GM23248 (cell line): Measurements from ENCODE around the gene EFCAB8. TPM values are rescaled to one million over a fixed set of nuclear protein-coding genes. Genes with fewer than 3 reads are reported as not detected.
"Not testable (repeated sequence)": the region's sequence is repeated elsewhere in the genome, so short reads cannot be mapped to it uniquely, and the experiment has no call there.

ENCODE experiments used
- DNase-seq: peaks from one replicate; pipeline ENCODE4 v3.0.0-alpha.2; 2015
- H2AFZ ChIP-seq: fragments of 200-600 bp; sonication (generic); 2 replicates; pipeline ENCODE4 v1.6.1; 2016; ENCODE audit warnings: antibody characterized with exemption
- H3F3A ChIP-seq: fragments of 200-600 bp; sonication (generic); 2 replicates; pipeline ENCODE4 v1.6.1; 2016; ENCODE audit warnings: mild to moderate bottlenecking, antibody characterized with exemption, mixed run types; ENCODE audit not compliant: insufficient read depth
- H3K27ac ChIP-seq: fragments of 200-600 bp; sonication (generic); 2 replicates; pipeline ENCODE4 v1.5.1; 2016; ENCODE audit warnings: mild to moderate bottlenecking
- H3K27me3 ChIP-seq: fragments of 200-600 bp; sonication (generic); replicated peaks from 2 replicates; pipeline ENCODE4 v1.6.1; 2016; ENCODE audit warnings: mild to moderate bottlenecking; ENCODE audit not compliant: insufficient read depth
- H3K36me3 ChIP-seq: fragments of 200-600 bp; sonication (generic); 2 replicates; pipeline ENCODE4 v1.6.1; 2016; ENCODE audit warnings: low read depth, mild to moderate bottlenecking
- H3K4me1 ChIP-seq: fragments of 200-600 bp; sonication (generic); 2 replicates; pipeline ENCODE4 v1.6.1; 2016; ENCODE audit warnings: mild to moderate bottlenecking; ENCODE audit not compliant: insufficient read depth
- H3K4me2 ChIP-seq: fragments of 200-600 bp; sonication (generic); one replicate; pipeline ENCODE4 v1.6.1; 2016; ENCODE audit warnings: mild to moderate bottlenecking; ENCODE audit not compliant: unreplicated experiment
- H3K4me3 ChIP-seq: fragments of 200-600 bp; sonication (generic); 2 replicates; pipeline ENCODE4 v1.5.1; 2016; ENCODE audit warnings: mild to moderate bottlenecking
- H3K79me2 ChIP-seq: fragments of 200-600 bp; sonication (generic); 2 replicates; pipeline ENCODE4 v1.6.1; 2016; ENCODE audit warnings: mild to moderate bottlenecking; ENCODE audit not compliant: insufficient read depth
- H3K9ac ChIP-seq: fragments of 200-600 bp; sonication (generic); 2 replicates; pipeline ENCODE4 v1.6.1; 2016; ENCODE audit warnings: mild to moderate bottlenecking
- H3K9me2 ChIP-seq: fragments of 200-600 bp; sonication (generic); 2 replicates; pipeline ENCODE4 v1.6.1; 2016; ENCODE audit warnings: mixed run types, mild to moderate bottlenecking, moderate library complexity; ENCODE audit not compliant: insufficient read depth
- H3K9me3 ChIP-seq: fragments of 200-600 bp; sonication (generic); one replicate; pipeline ENCODE4 v1.6.1; 2017; ENCODE audit warnings: low read depth
- H4K20me1 ChIP-seq: fragments of 200-600 bp; sonication (generic); 2 replicates; pipeline ENCODE4 v1.6.0; 2016; ENCODE audit not compliant: insufficient read depth
- EZH2 ChIP-seq: fragments of 200-600 bp; sonication (generic); IDR thresholded peaks from 2 replicates; pipeline ENCODE4 v1.6.1; 2018; ENCODE audit warnings: antibody characterized with exemption, mild to moderate bottlenecking; ENCODE audit not compliant: insufficient read depth, poor library complexity, severe bottlenecking
- EZH2phosphoT487 ChIP-seq: fragments of 200-600 bp; sonication (generic); IDR thresholded peaks from 2 replicates; pipeline ENCODE4 v1.6.1; 2018; ENCODE audit warnings: antibody characterized with exemption, moderate library complexity, mild to moderate bottlenecking, low read depth; ENCODE audit not compliant: insufficient read depth
- WGBS, 2 experiments: methylation state at CpG; one replicate each; pipeline ENCODE4 v1.1.6; 2015 to 2017; ENCODE audit warnings: low lambda C conversion rate in 2 of 2, low coverage in 1 of 2; ENCODE audit errors: missing lambda C conversion rate in 2 of 2; 5-methylcytosine and 5-hydroxymethylcytosine counted together
- in situ Hi-C: fragments of 300-500 bp; cut with MboI; formaldehyde crosslinking; loops from 2 replicates; pipeline ENCODE4 v1.15.0; 2020
- polyA plus RNA-seq: library from polyadenylated mRNA; unstranded; fragments of >200 nt; fragmentation: Nextera tagmentation; extraction: Ambion mirVana; gene quantifications from 2 replicates; pipeline ENCODE4 v1.2.1, GENCODE V29; 2016
- total RNA-seq: library from RNA; depleted of rRNA; stranded (reverse); fragments of >200 nt; shearing (Covaris generic); gene quantifications from 2 replicates; pipeline ENCODE4 v1.2.3, GENCODE V29; 2014

The EFCAB8 gene
- total and polyA plus RNA-seq, 2 experiments from 2014 or later, result not detected

- no peak overlapping the region for H3K27ac ChIP-seq
- no peaks in the 10 kb centered on the region for H4K20me1 ChIP-seq
- H2AFZ ChIP-seq, result no peak overlapping the region
- H3K4me3 ChIP-seq, result no peak overlapping the region
- no peaks in the 10 kb centered on the region for H3K9me2 ChIP-seq
- no peaks in the 10 kb centered on the region for H3K36me3 ChIP-seq
- TF ChIP-seq EZH2 (no peak), EZH2phosphoT487 (no peak)
- H3K9me3 ChIP-seq, result no peaks in the 10 kb centered on the region
- WGBS, 2 experiments, result 50 to 58% methylated on average over 27 of the region's 28 CpGs
- no peaks in the 10 kb centered on the region for H3F3A ChIP-seq
- H3K4me2 ChIP-seq, result no peak overlapping the region
- H3K79me2 ChIP-seq, result no peaks in the 10 kb centered on the region
- peaks cover 22% of the 10 kb centered on the region for H3K27me3 ChIP-seq
- H3K4me1 ChIP-seq, result no peaks in the 10 kb centered on the region
- H3K9ac ChIP-seq, result no peak overlapping the region
- in situ Hi-C loops, result no loop called here
- DNase-seq, result no peak
These were observed 102.4 kb downstream of the EFCAB8 start for GRCh38 chr20:32960849-32961731.

- no peaks in the 10 kb centered on the region for H3F3A ChIP-seq
- WGBS, 2 experiments, result 49% methylated on average over 5 of the region's 5 CpGs
- no peak for TF ChIP-seq EZH2phosphoT487
- no peak for TF ChIP-seq EZH2
- H2AFZ ChIP-seq, result no peak overlapping the region
- no peaks in the 10 kb centered on the region for H3K9me2 ChIP-seq
- H3K9ac ChIP-seq, result no peak overlapping the region
- no peaks in the 10 kb centered on the region for H3K79me2 ChIP-seq
- H3K9me3 ChIP-seq, result no peaks in the 10 kb centered on the region
- H3K4me2 ChIP-seq, result no peak overlapping the region
- H4K20me1 ChIP-seq, result no peaks in the 10 kb centered on the region
- no peak overlapping the region for H3K4me3 ChIP-seq
- no peaks in the 10 kb centered on the region for H3K36me3 ChIP-seq
- in situ Hi-C loops, result no loop called here
- H3K27ac ChIP-seq, result no peak overlapping the region
- peaks cover 24% of the 10 kb centered on the region for H3K27me3 ChIP-seq
- no peak for DNase-seq
- H3K4me1 ChIP-seq, result no peaks in the 10 kb centered on the region
These were observed 103.3 kb downstream of the EFCAB8 start for GRCh38 chr20:32962053-32962452.

- H3K79me2 ChIP-seq, H3K4me3 ChIP-seq, H4K20me1 ChIP-seq, H3F3A ChIP-seq, H3K4me2 ChIP-seq, H3K27ac ChIP-seq, in situ Hi-C loops, H3K36me3 ChIP-seq, H2AFZ ChIP-seq, H3K4me1 ChIP-seq, DNase-seq, H3K9ac ChIP-seq, H3K9me3 ChIP-seq, H3K9me2 ChIP-seq: not testable (repeated sequence)
- H3K27me3 ChIP-seq, result peaks cover 24% of the 10 kb centered on the region
- 57 to 65% methylated on average over 11 of the region's 11 CpGs for WGBS, 2 experiments
These were observed 103.9 kb downstream of the EFCAB8 start for GRCh38 chr20:32962646-32963045.

GRCh38 chr20:32963176-32963575 is 104.5 kb downstream of the EFCAB8 start:
- Histone ChIP-seq H3K79me2 (no peaks in the 10 kb centered on the region), H3K27ac (no peak overlapping the region), H3K9me2 (no peaks in the 10 kb centered on the region), H3K4me2 (no peak overlapping the region), H2AFZ (no peak overlapping the region), H3K36me3 (no peaks in the 10 kb centered on the region), H3K4me1 (no peaks in the 10 kb centered on the region), H3K9me3 (no peaks in the 10 kb centered on the region), H3K9ac (no peak overlapping the region), H3K27me3 (peaks cover 24% of the 10 kb centered on the region), H3K4me3 (no peak overlapping the region), H3F3A (no peaks in the 10 kb centered on the region), H4K20me1 (no peaks in the 10 kb centered on the region)
- in situ Hi-C loops, result no loop called here
- DNase-seq, result no peak
- WGBS, 2 experiments, result 53 to 76% methylated on average over 5 of the region's 5 CpGs
- no peak for TF ChIP-seq EZH2phosphoT487
- TF ChIP-seq EZH2, result no peak

- 42 to 43% methylated on average over 6 of the region's 6 CpGs for WGBS, 2 experiments
- Histone ChIP-seq H3K9me2 (no peaks in the 10 kb centered on the region), H3K79me2 (no peaks in the 10 kb centered on the region), H3K9ac (no peak overlapping the region), H3K27me3 (peaks cover 24% of the 10 kb centered on the region), H3K27ac (no peak overlapping the region), H3K4me1 (no peaks in the 10 kb centered on the region), H3K4me2 (no peak overlapping the region), H3F3A (no peaks in the 10 kb centered on the region), H3K9me3 (no peaks in the 10 kb centered on the region), H3K36me3 (no peaks in the 10 kb centered on the region), H4K20me1 (no peaks in the 10 kb centered on the region), H2AFZ (no peak overlapping the region), H3K4me3 (no peak overlapping the region)
- no peak for TF ChIP-seq EZH2
- TF ChIP-seq EZH2phosphoT487, result no peak
- in situ Hi-C loops, result no loop called here
- DNase-seq, result no peak
These were observed 105.9 kb downstream of the EFCAB8 start for GRCh38 chr20:32964575-32964974.
